ENCODE data around the gene PLEKHG4. TPM values are rescaled to one million over a fixed set of nuclear protein-coding genes. Genes with fewer than 3 reads are reported as not detected.

PLEKHG4 gene
- total and polyA plus RNA-seq, 9 donors: 5.1 to 38.6 (median 27.6) TPM

DNA sequence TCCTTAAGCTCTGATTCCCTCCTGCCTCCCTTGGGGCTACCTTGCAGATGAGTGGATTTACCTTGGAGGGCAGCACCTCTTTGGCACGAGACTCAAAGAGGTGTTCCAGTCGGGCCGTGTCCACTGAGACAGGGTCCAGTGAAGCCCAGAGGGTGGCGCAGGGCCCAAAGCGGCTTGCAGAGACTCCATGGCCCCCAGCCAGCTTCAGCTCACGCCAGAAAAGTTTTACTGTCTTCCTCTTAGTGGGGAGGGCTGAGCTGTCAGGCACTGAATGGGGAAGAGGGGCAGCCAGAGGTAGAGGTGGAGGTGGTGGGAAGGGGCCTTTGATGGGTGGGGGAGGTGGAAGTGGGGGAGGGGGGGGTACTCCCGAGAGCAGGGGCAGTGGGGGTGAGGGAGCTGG, 45.7 kb upstream of the PLEKHG4 start:
- no peaks in the 10 kb centered on the region for H3K4me1 ChIP-seq (ENCODE audit: insufficient read depth)
- peak in 2 of 5 donors; percentile 24 to 32 for DNase-seq
- WGBS, 3 donors: 59 to 65% (median 63%) methylated on average over 7 of the region's 7 CpGs
- intact Hi-C loops (cut with DNase I): no loop called here
- no peaks in the 10 kb centered on the region for H3K27me3 ChIP-seq
- H3K36me3 ChIP-seq: no peaks in the 10 kb centered on the region
- H3K27ac ChIP-seq: no peak overlapping the region
- TF ChIP-seq EP300 (IDR thresholded peaks at IDR 0.05) (no peak), CTCF (IDR thresholded peaks at IDR 0.05) (no peak)
- no peak overlapping the region for H3K4me3 ChIP-seq
- no peaks in the 10 kb centered on the region for H3K9me3 ChIP-seq

DNA sequence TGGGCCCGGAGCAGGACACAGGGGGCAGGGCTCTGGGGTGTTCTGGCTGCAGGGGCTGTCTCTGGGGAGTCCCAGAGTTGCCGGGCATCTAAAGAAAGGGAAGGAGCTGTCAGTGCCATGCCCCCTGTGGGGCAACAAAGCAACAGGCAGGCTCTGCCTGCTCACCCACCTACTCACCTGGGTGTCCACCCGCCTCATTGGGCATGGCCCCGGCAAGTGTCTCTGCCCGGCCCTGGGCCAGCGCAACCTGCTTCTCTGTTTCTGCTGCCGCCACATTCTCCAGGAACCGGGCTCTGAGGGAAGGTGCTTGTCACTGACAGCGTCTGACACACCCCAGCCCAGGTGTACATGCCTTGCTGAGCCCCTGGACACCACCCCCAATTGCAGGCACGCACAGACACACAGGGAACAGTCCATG, 45.1 kb upstream of the PLEKHG4 start:
- intact Hi-C loops (cut with DNase I): no loop called here
- Histone ChIP-seq H3K36me3 (no peaks in the 10 kb centered on the region), H3K27ac (no peak overlapping the region), H3K27me3 (no peaks in the 10 kb centered on the region), H3K4me1 (ENCODE audit: insufficient read depth) (no peaks in the 10 kb centered on the region), H3K9me3 (no peaks in the 10 kb centered on the region), H3K4me3 (no peak overlapping the region)
- 85 to 88% (median 87%) methylated on average over 10 of the region's 10 CpGs for WGBS, 3 donors
- TF ChIP-seq POLR2A (IDR thresholded peaks at IDR 0.05) (no peak), CTCF (IDR thresholded peaks at IDR 0.05) (no peak), EP300 (IDR thresholded peaks at IDR 0.05) (no peak)
- no peak for DNase-seq

DNA sequence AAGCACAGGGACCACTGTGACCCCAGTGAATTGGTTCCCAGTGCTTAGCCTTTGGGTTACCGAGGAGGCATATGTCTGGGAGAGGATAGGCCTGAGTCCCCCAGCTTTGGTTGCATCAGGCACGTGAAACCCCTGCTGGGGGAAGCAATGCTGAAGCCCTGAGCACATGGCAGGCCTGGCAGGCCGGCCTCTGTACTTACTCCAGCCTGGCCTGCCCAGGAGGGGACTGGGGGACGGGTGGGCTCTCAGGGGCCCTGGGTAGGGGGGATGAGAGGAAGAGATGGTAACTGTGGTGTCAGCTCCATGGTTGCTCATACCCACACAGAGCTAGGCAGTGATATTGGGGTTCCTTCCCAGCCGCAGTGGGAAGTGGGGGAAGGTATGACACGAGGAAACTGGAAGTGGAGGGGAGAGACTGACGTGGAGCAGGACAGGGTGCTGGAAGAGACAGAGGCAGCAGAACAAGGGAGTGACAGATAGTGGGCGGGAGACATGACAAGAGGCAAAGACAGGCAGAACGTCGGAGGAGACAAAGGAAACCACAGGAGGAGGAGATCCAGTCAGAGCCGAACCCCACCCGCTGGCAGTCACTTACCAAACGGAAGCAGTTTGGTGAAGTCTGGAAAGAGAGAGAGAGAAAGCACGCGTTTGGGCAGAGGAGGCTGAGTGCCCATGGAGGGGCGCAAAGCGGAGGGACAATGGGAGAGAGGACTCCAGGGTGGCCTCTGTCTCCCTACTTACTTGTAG, 43.3 kb upstream of the PLEKHG4 start:
- no peaks in the 10 kb centered on the region for H3K9me3 ChIP-seq
- no peaks in the 10 kb centered on the region for H3K27me3 ChIP-seq
- DNase-seq: no peak
- no peak overlapping the region for H3K27ac ChIP-seq
- no peaks in the 10 kb centered on the region for H3K4me1 ChIP-seq (ENCODE audit: insufficient read depth)
- no peaks in the 10 kb centered on the region for H3K36me3 ChIP-seq
- intact Hi-C loops (cut with DNase I): no loop called here
- H3K4me3 ChIP-seq: no peak overlapping the region
- WGBS, 3 donors: 84 to 87% (median 85%) methylated on average over 17 of the region's 17 CpGs
- TF ChIP-seq POLR2A (IDR thresholded peaks at IDR 0.05): no peak

- DNase-seq: peak in 3 of 5 donors; percentile 48 to 70 (median 55)
- H3K9me3 ChIP-seq: no peaks in the 10 kb centered on the region
- 74 to 78% (median 76%) methylated on average over 47 to 50 of the region's 50 CpGs for WGBS, 3 donors
- no peaks in the 10 kb centered on the region for H3K36me3 ChIP-seq
- H3K27me3 ChIP-seq: no peaks in the 10 kb centered on the region
- H3K4me3 ChIP-seq: no peak overlapping the region
- peaks cover 3% of the 10 kb centered on the region for H3K4me1 ChIP-seq (ENCODE audit: insufficient read depth)
- H3K27ac ChIP-seq: no peak overlapping the region
- TF ChIP-seq POLR2A (IDR thresholded peaks at IDR 0.05) (no peak), CTCF (IDR thresholded peaks at IDR 0.05) (no peak), EP300 (IDR thresholded peaks at IDR 0.05) (no peak)
- intact Hi-C loops (cut with DNase I): no loop called here
These were observed 42.6 kb upstream of the PLEKHG4 start for GRCh38 chr16:67236563-67237395.

Measured in ovary (tissue), 9 donors.